ENCODE results near the gene KIF26B.
"Not testable (repeated sequence)": the region's sequence is repeated elsewhere in the genome, so short reads cannot be mapped to it uniquely, and the experiment has no call there.

The KIF26B gene

GRCh38 chr1:245698860-245699259 lies 544.1 kb downstream of the KIF26B start:
- DNase-seq (ENCODE audit: low read depth in 2 of 2) = no peak

- DNase-seq (ENCODE audit: low read depth in 2 of 2) = no peak
These were observed 545.8 kb downstream of the KIF26B start for GRCh38 chr1:245700631-245701030.

GRCh38 chr1:245701631-245702030 lies 546.8 kb downstream of the KIF26B start:
- DNase-seq (ENCODE audit: low read depth in 2 of 2) = no peak

DNA sequence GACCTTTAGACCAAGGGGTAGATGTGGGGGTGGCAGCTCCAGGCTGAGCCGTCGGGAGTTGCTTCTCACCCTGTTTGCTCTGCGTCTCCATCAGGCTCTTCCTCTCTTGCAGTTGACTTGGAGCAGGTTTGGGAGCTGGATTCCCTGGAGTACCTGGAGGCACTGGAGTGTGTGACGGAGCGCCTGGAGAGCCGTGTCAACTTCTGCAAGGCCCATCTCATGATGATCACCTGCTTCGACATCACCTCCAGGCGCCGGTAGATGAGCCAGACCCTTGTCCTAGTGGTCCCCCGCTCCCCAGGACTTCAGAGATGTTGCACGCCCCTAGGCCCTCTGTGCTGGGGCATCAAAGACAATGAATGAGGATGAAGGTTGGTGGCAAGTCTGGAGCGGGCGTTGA lies 547.6 kb downstream of the KIF26B start:
- no peak for DNase-seq (ENCODE audit: low read depth in 2 of 2)

- no peak for DNase-seq (ENCODE audit: low read depth in 2 of 2)
These were observed 549.6 kb downstream of the KIF26B start for GRCh38 chr1:245704341-245704740.

DNA sequence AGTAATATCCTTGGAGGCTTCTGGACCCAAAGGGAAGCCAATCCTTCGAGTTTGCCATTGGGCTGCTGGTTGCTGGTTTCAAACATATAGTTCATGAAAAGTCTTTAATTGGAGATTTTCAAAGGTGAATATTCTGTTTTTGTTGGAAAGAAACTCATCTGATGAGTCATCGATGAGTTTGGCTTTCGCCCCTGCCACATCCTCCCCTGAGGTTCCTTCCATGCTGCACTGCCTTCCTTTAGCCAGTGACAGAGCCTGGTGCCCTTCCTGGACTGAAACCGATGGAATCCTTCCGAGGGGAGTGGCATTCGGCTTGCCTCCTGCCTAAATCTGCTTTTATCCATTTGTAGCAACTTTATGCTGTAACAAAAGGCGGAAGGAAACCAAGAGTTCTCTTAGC lies 550.0 kb downstream of the KIF26B start:
- no peak for DNase-seq (ENCODE audit: low read depth in 2 of 2)

- DNase-seq (ENCODE audit: low read depth in 2 of 2) = no peak
These were observed 553.2 kb downstream of the KIF26B start for GRCh38 chr1:245707941-245708340.

- no peak for DNase-seq (ENCODE audit: low read depth in 2 of 2)
These were observed 556.4 kb downstream of the KIF26B start for GRCh38 chr1:245710961-245711903.

DNA sequence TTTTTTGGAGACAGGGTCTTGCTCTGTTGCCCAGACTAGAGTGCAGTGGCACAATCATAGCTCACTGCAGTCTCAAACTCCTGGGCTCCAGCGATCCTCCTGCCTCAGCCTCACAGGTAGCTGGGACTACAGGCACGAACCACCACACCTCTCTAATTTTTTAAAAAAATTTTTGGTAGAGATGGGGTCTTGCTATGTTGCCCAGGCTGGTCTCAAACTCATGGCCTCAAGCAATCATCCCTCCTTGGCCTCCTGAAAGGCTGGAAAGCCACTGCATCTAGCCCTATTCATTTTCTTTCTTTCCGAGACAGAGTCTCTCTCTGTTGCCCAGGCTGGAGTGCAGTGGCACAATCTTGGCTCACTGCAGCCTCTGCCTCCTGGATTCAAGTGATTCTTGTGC lies 559.2 kb downstream of the KIF26B start:
- DNase-seq (ENCODE audit: low read depth in 2 of 2) = not testable (repeated sequence)

- no peak for DNase-seq (ENCODE audit: low read depth in 2 of 2)
These were observed 560.5 kb downstream of the KIF26B start for GRCh38 chr1:245715291-245715701.

DNA sequence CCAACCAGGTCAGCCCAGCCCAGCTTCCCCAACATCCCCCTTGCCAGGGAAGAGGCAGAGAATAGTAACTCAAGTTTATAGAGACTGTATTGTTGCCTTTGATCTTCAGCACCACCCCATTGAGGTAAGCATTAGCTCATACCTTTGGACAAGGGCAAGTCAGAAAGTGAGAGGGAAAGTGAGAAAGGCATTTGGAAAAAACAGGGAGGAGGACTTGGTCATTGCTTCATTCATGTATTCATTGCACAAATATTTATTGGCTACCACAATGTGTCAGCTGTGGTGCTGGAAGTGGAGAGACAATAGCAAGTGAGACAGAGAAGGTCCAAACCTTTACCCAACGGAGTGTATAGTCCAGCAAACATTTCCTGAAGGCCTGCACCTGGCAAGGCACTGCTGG lies 561.2 kb downstream of the KIF26B start:
- peak; percentile 45 to 60 for DNase-seq (ENCODE audit: low read depth in 2 of 2)

- DNase-seq (ENCODE audit: low read depth in 2 of 2) = no peak
These were observed 561.8 kb downstream of the KIF26B start for GRCh38 chr1:245716561-245716960.

DNA sequence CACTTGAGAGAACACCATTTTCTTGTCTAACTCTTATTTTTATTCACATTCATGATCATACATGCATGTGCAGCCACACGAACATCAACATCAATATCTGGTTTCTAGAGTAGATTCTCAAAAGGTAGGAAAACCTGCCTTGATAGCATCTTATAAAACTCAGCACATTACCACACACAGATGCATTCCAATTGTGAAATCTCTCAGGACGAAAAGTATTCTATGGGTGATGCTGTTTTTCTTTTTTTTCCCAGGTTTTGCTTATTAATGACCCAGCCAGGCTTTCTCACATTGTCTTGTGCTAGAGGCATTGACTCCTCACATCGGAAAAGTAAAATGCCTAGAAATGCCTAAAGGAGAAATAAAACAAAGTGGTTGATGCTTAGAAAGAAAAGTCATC lies 562.8 kb downstream of the KIF26B start:
- DNase-seq (ENCODE audit: low read depth in 2 of 2) = no peak

- no peak for DNase-seq (ENCODE audit: low read depth in 2 of 2)
These were observed 563.3 kb downstream of the KIF26B start for GRCh38 chr1:245718123-245718522.

GRCh38 chr1:245718951-245719350 lies 564.2 kb downstream of the KIF26B start:
- no peak for DNase-seq (ENCODE audit: low read depth in 2 of 2)

- DNase-seq (ENCODE audit: low read depth in 2 of 2) = no peak
These were observed 566.7 kb downstream of the KIF26B start for GRCh38 chr1:245721488-245721887.

DNA sequence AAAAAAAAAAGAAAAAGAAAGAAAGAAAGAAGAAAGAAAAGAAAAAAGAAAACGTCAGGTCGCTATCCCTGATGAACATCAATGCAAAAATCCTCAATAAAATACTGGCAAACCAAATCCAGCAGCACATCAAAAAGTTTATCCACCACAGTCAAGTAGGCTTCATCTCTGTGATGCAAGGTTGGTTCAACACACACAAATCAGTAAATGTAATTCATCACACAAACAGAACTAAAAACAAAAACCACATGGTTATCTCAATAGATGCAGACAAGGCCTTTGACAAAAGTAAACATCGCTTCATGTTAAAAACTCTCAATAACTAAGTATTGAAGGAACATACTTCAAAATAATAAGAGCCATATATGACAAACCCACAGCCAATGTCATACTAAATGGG lies 573.2 kb downstream of the KIF26B start:
- DNase-seq (ENCODE audit: low read depth in 2 of 2) = not testable (repeated sequence)

DNA sequence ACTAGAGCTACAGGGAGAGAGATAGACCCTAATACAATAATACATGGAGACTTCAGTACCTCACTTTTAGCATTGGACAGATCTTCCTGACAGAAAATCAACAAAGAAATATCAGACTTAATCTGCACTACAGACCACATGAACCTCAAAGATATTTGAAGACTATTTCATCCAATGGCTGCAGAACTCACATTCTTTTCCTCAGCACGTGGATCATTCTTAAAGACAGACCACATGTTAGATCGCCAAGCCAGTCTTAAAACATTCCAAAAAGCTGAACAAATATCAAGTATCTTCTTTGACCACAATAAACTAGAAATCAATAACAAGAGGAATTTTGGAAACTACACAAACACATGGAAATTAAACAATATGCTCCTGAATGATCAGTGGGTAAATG lies 576.0 kb downstream of the KIF26B start:
- DNase-seq (ENCODE audit: low read depth in 2 of 2) = no peak

GRCh38 chr1:245740336-245740735 lies 585.6 kb downstream of the KIF26B start:
- not testable (repeated sequence) for DNase-seq (ENCODE audit: low read depth in 2 of 2)

DNA sequence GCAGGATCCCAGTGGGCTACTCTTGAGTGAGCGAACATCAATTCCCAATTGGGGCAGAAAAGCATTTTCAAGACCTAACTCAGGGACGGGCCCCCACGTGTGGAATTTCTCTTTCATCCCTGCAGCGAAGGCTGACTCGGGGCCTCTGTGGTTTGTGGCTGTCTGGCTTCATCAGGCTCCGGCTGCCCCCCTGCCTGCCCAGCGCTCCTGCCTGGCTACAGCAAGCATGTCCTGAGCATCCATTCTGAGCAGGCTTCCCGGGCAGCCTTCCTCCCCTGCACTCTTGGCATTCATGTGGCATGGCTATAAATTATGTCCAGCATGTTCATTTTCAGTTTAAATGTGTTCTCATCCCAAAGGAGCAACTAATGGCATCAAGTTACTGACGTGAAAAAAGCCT lies 588.1 kb downstream of the KIF26B start:
- DNase-seq (ENCODE audit: low read depth in 2 of 2) = peak; percentile 64 to 66

GRCh38 chr1:245748240-245748639 lies 593.5 kb downstream of the KIF26B start:
- DNase-seq (ENCODE audit: low read depth in 2 of 2) = no peak

- no peak for DNase-seq (ENCODE audit: low read depth in 2 of 2)
These were observed 593.9 kb downstream of the KIF26B start for GRCh38 chr1:245748646-245749045.

DNA sequence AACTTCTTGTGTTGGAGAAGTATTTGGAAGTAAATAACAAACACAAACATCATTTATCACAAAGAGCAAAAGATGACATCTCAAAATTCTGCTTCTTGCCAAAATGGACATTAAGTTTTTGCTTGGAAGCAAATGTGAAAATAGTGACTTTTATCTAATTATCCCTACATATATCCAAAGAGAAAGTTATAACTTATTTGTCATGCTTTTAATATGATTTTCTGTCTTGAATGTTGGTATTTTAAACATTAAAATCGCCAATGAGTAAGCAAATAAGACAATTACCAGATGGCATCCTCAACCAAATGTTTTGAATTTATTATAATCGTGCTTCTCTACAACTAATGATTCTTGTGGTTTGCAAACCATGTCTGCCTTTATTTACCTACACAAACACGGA lies 594.3 kb downstream of the KIF26B start:
- no peak for DNase-seq (ENCODE audit: low read depth in 2 of 2)

- no peak for DNase-seq (ENCODE audit: low read depth in 2 of 2)
These were observed 595.5 kb downstream of the KIF26B start for GRCh38 chr1:245750261-245750660.
